Loucy (cell line): ENCODE results near the gene SRPK3.

Source experiments
- H2AFZ ChIP-seq: fragments of 200-600 bp; sonication (generic); 2 replicates; pipeline ENCODE4 v1.6.0; 2016; ENCODE audit warnings: antibody characterized with exemption, mild to moderate bottlenecking, low read length, moderate library complexity
- H3F3A ChIP-seq: fragments of 200-600 bp; 2 replicates; pipeline ENCODE4 v1.6.0; 2016; ENCODE audit warnings: antibody characterized with exemption, low read depth, mild to moderate bottlenecking
- H3K27me3 ChIP-seq: fragments of 200-600 bp; sonication (generic); 2 replicates; pipeline ENCODE4 v1.6.1; 2014; ENCODE audit warnings: low read length, mild to moderate bottlenecking; ENCODE audit not compliant: insufficient read depth, poor library complexity, severe bottlenecking
- H3K36me3 ChIP-seq: fragments of 200-600 bp; sonication (generic); 2 replicates; pipeline ENCODE4 v1.6.1; 2016; ENCODE audit warnings: low read length; ENCODE audit not compliant: insufficient read depth
- H3K4me1 ChIP-seq: fragments of 200-600 bp; sonication (generic); 2 replicates; pipeline ENCODE4 v1.5.1; 2014; ENCODE audit warnings: low read length, mild to moderate bottlenecking; ENCODE audit not compliant: insufficient read depth, poor library complexity, severe bottlenecking
- H3K4me2 ChIP-seq: fragments of 200-600 bp; sonication (generic); 2 replicates; pipeline ENCODE4 v1.6.0; 2014; ENCODE audit warnings: antibody characterized with exemption, low read length, low read depth, mild to moderate bottlenecking; ENCODE audit not compliant: poor library complexity, severe bottlenecking
- H3K4me3 ChIP-seq: fragments of 200-600 bp; sonication (generic); 2 replicates; pipeline ENCODE4 v1.5.1; 2014; ENCODE audit warnings: low read length, mild to moderate bottlenecking, mixed read lengths; ENCODE audit not compliant: poor library complexity, severe bottlenecking
- H3K79me2 ChIP-seq: fragments of 200-600 bp; sonication (generic); 2 replicates; pipeline ENCODE4 v1.6.1; 2014; ENCODE audit warnings: low read length; ENCODE audit not compliant: insufficient read depth
- H3K9ac ChIP-seq: fragments of 200-600 bp; sonication (generic); 2 replicates; pipeline ENCODE4 v1.6.0; 2014; ENCODE audit warnings: mild to moderate bottlenecking, low read depth, low read length, moderate library complexity; ENCODE audit not compliant: poor library complexity, severe bottlenecking
- H3K9me2 ChIP-seq: fragments of 200-600 bp; sonication (generic); replicated peaks from 2 replicates; pipeline ENCODE4 v1.6.1; 2016; ENCODE audit warnings: low read depth, low read length, mixed read lengths
- H3K9me3 ChIP-seq: fragments of 200-600 bp; sonication (generic); 2 replicates; pipeline ENCODE4 v1.6.1; 2014; ENCODE audit warnings: mild to moderate bottlenecking, antibody characterized with exemption, low read length, low read depth; ENCODE audit not compliant: insufficient read depth
- H4K20me1 ChIP-seq: fragments of 200-600 bp; sonication (generic); 2 replicates; pipeline ENCODE4 v1.6.0; 2014; ENCODE audit warnings: antibody characterized with exemption, low read length, mild to moderate bottlenecking; ENCODE audit not compliant: insufficient read depth, poor library complexity, severe bottlenecking
- CTCF ChIP-seq: fragments of 200-600 bp; sonication (generic); conservative IDR thresholded peaks from 2 replicates; pipeline ENCODE4 v1.5.1; 2014; ENCODE audit warnings: mild to moderate bottlenecking, antibody characterized with exemption, low read length
- EZH2phosphoT487 ChIP-seq: fragments of 200-600 bp; IDR thresholded peaks from 2 replicates; pipeline ENCODE4 v1.6.1; 2018; ENCODE audit warnings: antibody characterized with exemption, mild to moderate bottlenecking, moderate library complexity, borderline replicate concordance

Gene SRPK3

GRCh38 chrX:153829549-153829798 lies 48.6 kb downstream of the SRPK3 start:
- H3K9me2 ChIP-seq, result no peaks in the 10 kb centered on the region
- no peaks in the 10 kb centered on the region for H3K9me3 ChIP-seq
- H3F3A ChIP-seq, result no peaks in the 10 kb centered on the region
- no peaks in the 10 kb centered on the region for H3K4me1 ChIP-seq
- H4K20me1 ChIP-seq, result no peaks in the 10 kb centered on the region
- H3K9ac ChIP-seq, result no peak overlapping the region
- no peaks in the 10 kb centered on the region for H3K36me3 ChIP-seq
- no peaks in the 10 kb centered on the region for H3K79me2 ChIP-seq
- TF ChIP-seq CTCF (no peak), EZH2phosphoT487 (no peak)
- H3K4me2 ChIP-seq, result no peak overlapping the region
- H3K4me3 ChIP-seq, result no peak overlapping the region
- no peaks in the 10 kb centered on the region for H3K27me3 ChIP-seq
- H2AFZ ChIP-seq, result no peak overlapping the region

GRCh38 chrX:153829799-153830639 lies 49.2 kb downstream of the SRPK3 start, which contains the start of gene PDZD4:
TSS of gene PDZD4 (minus strand) at chrX:153830544. CDS start at chrX:153830298, 246 bp downstream.
- H2AFZ ChIP-seq, result no peak within 1 kb of the TSS
- H3K27me3 ChIP-seq, result no peaks in the 10 kb centered on the region
- no peaks in the 10 kb centered on the region for H3K4me1 ChIP-seq
- no peaks in the 10 kb centered on the region for H3K9me2 ChIP-seq
- no peak within 1 kb of the TSS for H3K9ac ChIP-seq
- no peaks in the 10 kb centered on the region for H3K36me3 ChIP-seq
- TF ChIP-seq CTCF (no peak), EZH2phosphoT487 (no peak)
- H3K4me3 ChIP-seq, result no peak within 1 kb of the TSS
- H3K9me3 ChIP-seq, result no peaks in the 10 kb centered on the region
- H3K79me2 ChIP-seq, result no peaks in the 10 kb centered on the region
- no peaks in the 10 kb centered on the region for H4K20me1 ChIP-seq
- no peak within 1 kb of the TSS for H3K4me2 ChIP-seq
- H3F3A ChIP-seq, result no peaks in the 10 kb centered on the region

GRCh38 chrX:153830640-153831428 lies 50.0 kb downstream of the SRPK3 start:
- no peaks in the 10 kb centered on the region for H3K36me3 ChIP-seq
- H3K9me3 ChIP-seq, result no peaks in the 10 kb centered on the region
- H3K4me3 ChIP-seq, result no peak overlapping the region
- H3K4me1 ChIP-seq, result no peaks in the 10 kb centered on the region
- no peak for TF ChIP-seq CTCF
- TF ChIP-seq EZH2phosphoT487, result no peak
- H3K27me3 ChIP-seq, result no peaks in the 10 kb centered on the region
- no peaks in the 10 kb centered on the region for H3K79me2 ChIP-seq
- H3K9me2 ChIP-seq, result no peaks in the 10 kb centered on the region
- H3K4me2 ChIP-seq, result no peak overlapping the region
- H2AFZ ChIP-seq, result no peak overlapping the region
- H3K9ac ChIP-seq, result no peak overlapping the region
- no peaks in the 10 kb centered on the region for H4K20me1 ChIP-seq
- H3F3A ChIP-seq, result no peaks in the 10 kb centered on the region
